Stimulated activated CD8-positive, alpha-beta memory T cell treated with anti-CD3 and anti-CD28 coated beads, Interleukin-7, amount 100 ng/mL, for 24 hours (primary cell): ENCODE results near the gene SEMA4G.

Source experiments
- DNase-seq: peaks from one replicate; pipeline ENCODE4 v3.0.0-alpha.2; 2020; ENCODE audit warnings: low read depth

SEMA4G gene

GRCh38 chr10:101007915-101008822 is 38.9 kb downstream of the SEMA4G start:
- DNase-seq, result no peak

GRCh38 chr10:101008823-101009423 is 39.6 kb downstream of the SEMA4G start:
- no peak for DNase-seq

- no peak for DNase-seq
Observed at GRCh38 chr10:101010329-101010728, 41.0 kb downstream of the SEMA4G start.

- no peak for DNase-seq
Observed at GRCh38 chr10:101011517-101012423, 42.5 kb downstream of the SEMA4G start.

- DNase-seq, result peak; percentile 60
Observed at GRCh38 chr10:101012525-101013364, 43.4 kb downstream of the SEMA4G start.

- DNase-seq, result no peak
Observed at GRCh38 chr10:101013365-101013825, 44.1 kb downstream of the SEMA4G start.

GRCh38 chr10:101014230-101014884 is 45.1 kb downstream of the SEMA4G start:
- DNase-seq, result peak; percentile 69

- no peak for DNase-seq
Observed at GRCh38 chr10:101014966-101015581, 45.8 kb downstream of the SEMA4G start.

GRCh38 chr10:101015582-101015973 is 46.3 kb downstream of the SEMA4G start:
- DNase-seq, result no peak

GRCh38 chr10:101016814-101017213 is 47.5 kb downstream of the SEMA4G start:
- DNase-seq, result no peak

- DNase-seq, result no peak
Observed at GRCh38 chr10:101018118-101018599, 48.9 kb downstream of the SEMA4G start.

- DNase-seq, result peak; percentile 62
Observed at GRCh38 chr10:101018600-101019439, 49.5 kb downstream of the SEMA4G start.
